Prostate gland (tissue), 2 donors: ENCODE data around the gene KCNH2.

ENCODE experiments used
- CTCF ChIP-seq, 4 experiments: fragments of 200-600 bp in 2 of 4; fragments of 450-650 bp in 2 of 4; sonication (generic) in 2 of 4; IDR thresholded peaks; 1 replicate in 3 of 4; 2 replicates in 1 of 4; pipeline ENCODE4 v1.5.1; 2016 to 2019; ENCODE audit warnings: antibody characterized with exemption in 4 of 4, mild to moderate bottlenecking in 2 of 4, moderate library complexity in 2 of 4
- POLR2A ChIP-seq: fragments of 450-650 bp; IDR thresholded peaks from one replicate; pipeline ENCODE4 v1.6.1; 2016; ENCODE audit warnings: antibody characterized with exemption, mild to moderate bottlenecking
- POLR2AphosphoS5 ChIP-seq: sonication (generic); formaldehyde crosslinking; IDR thresholded peaks from one replicate; pipeline ENCODE4 v1.6.1; 2017; ENCODE audit warnings: antibody characterized with exemption

- TF ChIP-seq CTCF (IDR thresholded peaks at IDR 0.05) = no peak
- no peak for TF ChIP-seq POLR2A
- TF ChIP-seq POLR2AphosphoS5 = no peak
Measured at GRCh38 chr7:150962290-150962552, 15.9 kb downstream of the KCNH2 start.
